HG02759 (cell line): ENCODE measurements around the gene SAV1.
"Not testable (repeated sequence)": the region's sequence is repeated elsewhere in the genome, so short reads cannot be mapped to it uniquely, and the experiment has no call there.

Source experiments
- ATAC-seq: cut with Tn5 transposase; IDR thresholded peaks from one replicate; pipeline ENCODE4 v1.9.1; 2021; ENCODE audit warnings: mild to moderate bottlenecking, moderate library complexity; ENCODE audit not compliant: unreplicated experiment

SAV1 gene

GRCh38 chr14:50666772-50667683 lies 1.1 kb downstream of the SAV1 start:
- ATAC-seq, result peak; percentile 4

- ATAC-seq, result not testable (repeated sequence)
Observed at GRCh38 chr14:50665300-50665699, 2.8 kb downstream of the SAV1 start.

GRCh38 chr14:50664579-50664978 lies 3.5 kb downstream of the SAV1 start:
- not testable (repeated sequence) for ATAC-seq

GRCh38 chr14:50659327-50659974 lies 8.7 kb downstream of the SAV1 start:
- ATAC-seq, result no peak

- ATAC-seq, result no peak
Observed at GRCh38 chr14:50658203-50658602, 9.9 kb downstream of the SAV1 start.

- ATAC-seq, result no peak
Observed at GRCh38 chr14:50657753-50658152, 10.4 kb downstream of the SAV1 start.

- ATAC-seq, result no peak
Observed at GRCh38 chr14:50656776-50657175, 11.3 kb downstream of the SAV1 start.

- ATAC-seq, result no peak
Observed at GRCh38 chr14:50649691-50650090, 18.4 kb downstream of the SAV1 start.

GRCh38 chr14:50647753-50648152 lies 20.4 kb downstream of the SAV1 start:
- no peak for ATAC-seq

- peak; percentile 96 for ATAC-seq
Observed at GRCh38 chr14:50647282-50647681, 20.8 kb downstream of the SAV1 start.

- ATAC-seq, result no peak
Observed at GRCh38 chr14:50635141-50635540, 33.0 kb downstream of the SAV1 start.

GRCh38 chr14:50633954-50634353 lies 34.2 kb downstream of the SAV1 start:
- no peak for ATAC-seq

GRCh38 chr14:50631408-50631821 lies 36.7 kb downstream of the SAV1 start:
- no peak for ATAC-seq

- ATAC-seq, result not testable (repeated sequence)
Observed at GRCh38 chr14:50624947-50625346, 43.2 kb downstream of the SAV1 start.

- no peak for ATAC-seq
Observed at GRCh38 chr14:50624447-50624846, 43.7 kb downstream of the SAV1 start.

- no peak for ATAC-seq
Observed at GRCh38 chr14:50622978-50623377, 45.1 kb downstream of the SAV1 start.

- no peak for ATAC-seq
Observed at GRCh38 chr14:50620341-50620740, 47.8 kb downstream of the SAV1 start.

- peak; percentile 67 for ATAC-seq
Observed at GRCh38 chr14:50619569-50620141, 48.5 kb downstream of the SAV1 start.

GRCh38 chr14:50616275-50616674 lies 51.8 kb downstream of the SAV1 start:
- ATAC-seq, result no peak

GRCh38 chr14:50615552-50615951 lies 52.6 kb downstream of the SAV1 start:
- ATAC-seq, result no peak

GRCh38 chr14:50615056-50615455 lies 53.0 kb downstream of the SAV1 start:
- ATAC-seq, result no peak

GRCh38 chr14:50612806-50613205 lies 55.3 kb downstream of the SAV1 start:
- ATAC-seq, result no peak
